HG02759 (cell line): ENCODE results near the gene TMEM25.
"Not testable (repeated sequence)": the region's sequence is repeated elsewhere in the genome, so short reads cannot be mapped to it uniquely, and the experiment has no call there.

Experiments
- ATAC-seq: cut with Tn5 transposase; IDR thresholded peaks from one replicate; pipeline ENCODE4 v1.9.1; 2021; ENCODE audit warnings: mild to moderate bottlenecking, moderate library complexity; ENCODE audit not compliant: unreplicated experiment

The TMEM25 gene

GRCh38 chr11:118530683-118531596 lies at the start of gene TMEM25:
Gene TMEM25 (plus strand): TSS chr11:118531192. CDS start chr11:118531802, 610 bp downstream.
- peak; percentile 77 for ATAC-seq

GRCh38 chr11:118481238-118481637 lies 49.8 kb upstream of the TMEM25 start:
- not testable (repeated sequence) for ATAC-seq

GRCh38 chr11:118484405-118484804 lies 46.6 kb upstream of the TMEM25 start:
- ATAC-seq: no peak

- ATAC-seq: no peak
Measured at GRCh38 chr11:118485273-118485672, 45.7 kb upstream of the TMEM25 start.

- no peak for ATAC-seq
Measured at GRCh38 chr11:118488480-118489109, 42.4 kb upstream of the TMEM25 start.

GRCh38 chr11:118491041-118491440 lies 40.0 kb upstream of the TMEM25 start:
- ATAC-seq: no peak

GRCh38 chr11:118497831-118498230 lies 33.2 kb upstream of the TMEM25 start:
- no peak for ATAC-seq

GRCh38 chr11:118503216-118503615 lies 27.8 kb upstream of the TMEM25 start:
- ATAC-seq: no peak

- ATAC-seq: no peak
Measured at GRCh38 chr11:118511601-118512000, 19.4 kb upstream of the TMEM25 start.

- ATAC-seq: no peak
Measured at GRCh38 chr11:118514103-118514502, 16.9 kb upstream of the TMEM25 start.

- ATAC-seq: no peak
Measured at GRCh38 chr11:118519549-118519948, 11.4 kb upstream of the TMEM25 start.

GRCh38 chr11:118521892-118522311 lies 9.1 kb upstream of the TMEM25 start:
- ATAC-seq: peak; percentile 74

- no peak for ATAC-seq
Measured at GRCh38 chr11:118522571-118523072, 8.4 kb upstream of the TMEM25 start.

GRCh38 chr11:118524356-118524755 lies 6.6 kb upstream of the TMEM25 start:
- no peak for ATAC-seq

- ATAC-seq: no peak
Measured at GRCh38 chr11:118524757-118525470, 6.1 kb upstream of the TMEM25 start.

GRCh38 chr11:118526688-118527087 lies 4.3 kb upstream of the TMEM25 start:
- no peak for ATAC-seq

GRCh38 chr11:118527109-118527508 lies 3.9 kb upstream of the TMEM25 start, which contains the start of gene TTC36:
Gene TTC36 (plus strand): TSS chr11:118527474. CDS start chr11:118527495, 21 bp downstream.
- no peak for ATAC-seq

- no peak for ATAC-seq
Measured at GRCh38 chr11:118528511-118528910, 2.5 kb upstream of the TMEM25 start.

- ATAC-seq: no peak
Measured at GRCh38 chr11:118529584-118530175, 1.3 kb upstream of the TMEM25 start.

GRCh38 chr11:118530180-118530682 lies 761 bp upstream of the TMEM25 start:
- no peak for ATAC-seq
